ENCODE results near the gene ATP5ME.

DNA sequence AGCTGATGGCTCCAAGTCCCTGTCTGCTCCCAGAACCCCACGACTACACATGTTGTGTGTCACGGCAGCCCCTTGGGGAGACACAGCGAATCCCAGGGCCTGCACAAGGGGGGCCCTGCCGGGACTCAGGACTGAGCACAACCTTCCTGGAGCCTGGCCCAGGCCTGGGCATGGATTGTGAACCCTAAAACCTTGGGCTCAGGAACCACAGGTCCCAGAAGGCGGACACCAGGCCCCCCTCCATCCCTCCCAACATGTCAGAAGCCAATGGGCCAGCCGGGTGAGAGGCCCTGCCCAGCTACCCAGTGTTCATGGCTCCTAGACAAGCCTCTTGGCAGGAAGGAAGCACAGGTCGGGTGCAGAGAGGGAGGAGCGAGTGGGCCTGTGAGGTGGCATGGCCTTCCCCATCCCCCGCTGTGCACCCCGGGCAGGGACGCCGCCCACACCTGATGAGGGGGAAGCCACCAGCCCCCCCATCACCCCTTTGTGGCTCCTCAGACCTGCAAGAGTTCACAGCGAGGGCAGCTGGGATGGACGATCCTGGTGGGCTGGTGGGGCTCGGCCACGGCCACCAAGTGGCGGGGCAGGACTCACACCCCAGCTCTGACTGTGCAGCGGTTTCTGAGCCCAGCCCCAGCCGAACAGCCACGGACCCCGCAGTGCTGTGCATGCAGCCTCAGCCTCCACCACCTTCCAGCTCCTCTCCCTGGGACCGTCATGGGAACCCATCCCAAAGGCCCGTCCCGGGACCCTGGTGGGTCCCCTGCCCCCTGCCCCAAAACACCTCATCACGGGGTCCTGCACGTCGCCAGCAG lies 45.0 kb downstream of the ATP5ME start:
- TF ChIP-seq ELF4 (CRISPR knock-in tag; IDR thresholded peaks at IDR 0.05; ENCODE audit: borderline replicate concordance) (no peak), POLR2A (IDR thresholded peaks at IDR 0.05; ENCODE audit: insufficient read depth in 1 of 2, low read depth in 2 of 2, low read length in 2 of 2) (no peak), TP53 (CRISPR knock-in tag; conservative IDR thresholded peaks at IDR 0.05) (no peak), SMC3 (IDR thresholded peaks at IDR 0.05; ENCODE audit: low read length) (no peak), IRF2 (CRISPR knock-in tag; IDR thresholded peaks at IDR 0.05) (no peak)
- TF ChIP-seq, protein P1, sequence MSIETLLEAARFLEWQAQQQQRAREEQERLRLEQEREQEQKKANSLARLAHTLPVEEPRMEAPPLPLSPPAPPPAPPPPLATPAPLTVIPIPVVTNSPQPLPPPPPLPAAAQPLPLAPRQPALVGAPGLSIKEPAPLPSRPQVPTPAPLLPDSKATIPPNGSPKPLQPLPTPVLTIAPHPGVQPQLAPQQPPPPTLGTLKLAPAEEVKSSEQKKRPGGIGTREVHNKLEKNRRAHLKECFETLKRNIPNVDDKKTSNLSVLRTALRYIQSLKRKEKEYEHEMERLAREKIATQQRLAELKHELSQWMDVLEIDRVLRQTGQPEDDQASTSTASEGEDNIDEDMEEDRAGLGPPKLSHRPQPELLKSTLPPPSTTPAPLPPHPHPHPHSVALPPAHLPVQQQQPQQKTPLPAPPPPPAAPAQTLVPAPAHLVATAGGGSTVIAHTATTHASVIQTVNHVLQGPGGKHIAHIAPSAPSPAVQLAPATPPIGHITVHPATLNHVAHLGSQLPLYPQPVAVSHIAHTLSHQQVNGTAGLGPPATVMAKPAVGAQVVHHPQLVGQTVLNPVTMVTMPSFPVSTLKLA (IDR thresholded peaks at IDR 0.05), result no peak
- TF ChIP-seq, protein P2, sequence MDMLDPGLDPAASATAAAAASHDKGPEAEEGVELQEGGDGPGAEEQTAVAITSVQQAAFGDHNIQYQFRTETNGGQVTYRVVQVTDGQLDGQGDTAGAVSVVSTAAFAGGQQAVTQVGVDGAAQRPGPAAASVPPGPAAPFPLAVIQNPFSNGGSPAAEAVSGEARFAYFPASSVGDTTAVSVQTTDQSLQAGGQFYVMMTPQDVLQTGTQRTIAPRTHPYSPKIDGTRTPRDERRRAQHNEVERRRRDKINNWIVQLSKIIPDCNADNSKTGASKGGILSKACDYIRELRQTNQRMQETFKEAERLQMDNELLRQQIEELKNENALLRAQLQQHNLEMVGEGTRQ (IDR thresholded peaks at IDR 0.05; ENCODE audit: low read depth, low read length), result no peak
- TF ChIP-seq, protein P2 (CRISPR knock-in tag; IDR thresholded peaks at IDR 0.05; ENCODE audit: borderline replicate concordance), result no peak
- TF ChIP-seq, protein P3, sequence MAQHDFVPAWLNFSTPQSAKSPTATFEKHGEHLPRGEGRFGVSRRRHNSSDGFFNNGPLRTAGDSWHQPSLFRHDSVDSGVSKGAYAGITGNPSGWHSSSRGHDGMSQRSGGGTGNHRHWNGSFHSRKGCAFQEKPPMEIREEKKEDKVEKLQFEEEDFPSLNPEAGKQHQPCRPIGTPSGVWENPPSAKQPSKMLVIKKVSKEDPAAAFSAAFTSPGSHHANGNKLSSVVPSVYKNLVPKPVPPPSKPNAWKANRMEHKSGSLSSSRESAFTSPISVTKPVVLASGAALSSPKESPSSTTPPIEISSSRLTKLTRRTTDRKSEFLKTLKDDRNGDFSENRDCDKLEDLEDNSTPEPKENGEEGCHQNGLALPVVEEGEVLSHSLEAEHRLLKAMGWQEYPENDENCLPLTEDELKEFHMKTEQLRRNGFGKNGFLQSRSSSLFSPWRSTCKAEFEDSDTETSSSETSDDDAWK (CRISPR knock-in tag; IDR thresholded peaks at IDR 0.05), result no peak

Data from HepG2 (cell line).